HepG2 (cell line): ENCODE measurements around the gene NAV2. TPM values are rescaled to one million over a fixed set of nuclear protein-coding genes. Genes with fewer than 3 reads are reported as not detected.

Experiments used
- CBX5 ChIP-seq: sonication (generic); formaldehyde crosslinking; IDR thresholded peaks from 2 replicates; pipeline ENCODE4 v1.4.0; 2020; ENCODE audit warnings: missing genetic modification reagents, borderline replicate concordance
- NRL ChIP-seq: sonication (generic); formaldehyde crosslinking; IDR thresholded peaks from 2 replicates; pipeline ENCODE4 v1.5.0; 2020; ENCODE audit warnings: missing genetic modification reagents, mild to moderate bottlenecking, moderate library complexity, borderline replicate concordance
- RARG ChIP-seq: sonication (generic); formaldehyde crosslinking; IDR thresholded peaks from 2 replicates; pipeline ENCODE4 v1.4.0; 2020; ENCODE audit warnings: low read depth, mild to moderate bottlenecking, missing genetic modification reagents
- TBX3 ChIP-seq: fragments of 450-650 bp; IDR thresholded peaks from 2 replicates; pipeline ENCODE4 v1.6.1; 2017; ENCODE audit warnings: antibody characterized with exemption, mild to moderate bottlenecking, inconsistent platforms, borderline replicate concordance
- ZFP37 ChIP-seq: sonication (generic); formaldehyde crosslinking; IDR thresholded peaks from 2 replicates; pipeline ENCODE4 v1.4.0; 2020; ENCODE audit warnings: missing genetic modification reagents, borderline replicate concordance
- ZFP82 ChIP-seq: sonication (generic); formaldehyde crosslinking; IDR thresholded peaks from 2 replicates; pipeline ENCODE4 v1.5.1; 2020; ENCODE audit warnings: mild to moderate bottlenecking, missing genetic modification reagents, borderline replicate concordance
- ZNF138 ChIP-seq: sonication (generic); formaldehyde crosslinking; IDR thresholded peaks from 2 replicates; pipeline ENCODE4 v1.5.0; 2020; ENCODE audit warnings: mild to moderate bottlenecking, low read depth, missing genetic modification reagents
- ZNF282 ChIP-seq: fragments of 450-650 bp; IDR thresholded peaks from 2 replicates; pipeline ENCODE4 v1.6.1; 2018; ENCODE audit not compliant: partially characterized antibody
- ZSCAN31 ChIP-seq: sonication (generic); formaldehyde crosslinking; IDR thresholded peaks from 2 replicates; pipeline ENCODE4 v1.5.0; 2020; ENCODE audit warnings: low read depth, mild to moderate bottlenecking, missing genetic modification reagents
- polyA plus RNA-seq, 8 experiments: library from polyadenylated mRNA; depleted of rRNA in 3 of 8; stranded (reverse) in 7 of 8; unstranded in 1 of 8; fragments of >200 nt; fragmentation: Illumina TruSeq in 4 of 8; extraction: Trizol in 4 of 8; gene quantifications; 2 replicates each; pipeline versions ENCODE4 v1.2.1 to v1.2.3, GENCODE V29; 2011 to 2016; ENCODE audit warnings: low read depth in 4 of 8, missing spikeins in 1 of 8, mixed read lengths in 1 of 8; ENCODE audit not compliant: insufficient read depth in 1 of 8
- total RNA-seq, 5 experiments: library from RNA; depleted of rRNA; stranded (reverse); fragments of >200 nt; fragmentation: Illumina TruSeq; extraction: Trizol; gene quantifications; 2 replicates each; pipeline ENCODE4 v1.2.3, GENCODE V29; 2016; ENCODE audit warnings: low read depth in 1 of 5
- TF ChIP-seq, protein P1 (sequence below): conservative IDR thresholded peaks from 2 replicates; pipeline ENCODE4 v1.6.1; 2018; ENCODE audit warnings: missing genetic modification reagents
- TF ChIP-seq, protein P2 (sequence below): sonication (generic); formaldehyde crosslinking; IDR thresholded peaks from 2 replicates; pipeline ENCODE4 v1.4.0; 2020; ENCODE audit warnings: missing genetic modification reagents, mild to moderate bottlenecking, borderline replicate concordance
- TF ChIP-seq, protein P3 (sequence below): sonication (generic); formaldehyde crosslinking; IDR thresholded peaks from 2 replicates; pipeline ENCODE4 v1.4.0; 2020; ENCODE audit warnings: mild to moderate bottlenecking, missing genetic modification reagents
- TF ChIP-seq, protein P4 (sequence below): sonication (generic); formaldehyde crosslinking; IDR thresholded peaks from 2 replicates; pipeline ENCODE4 v1.4.0; 2020; ENCODE audit warnings: missing genetic modification reagents, borderline replicate concordance
- TF ChIP-seq, protein P5 (sequence below): sonication (generic); formaldehyde crosslinking; IDR thresholded peaks from 2 replicates; pipeline ENCODE4 v1.4.0; 2020; ENCODE audit warnings: missing genetic modification reagents
- TF ChIP-seq, protein P6 (sequence below), 2 experiments: sonication (generic) in 1 of 2; formaldehyde crosslinking in 1 of 2; IDR thresholded peaks; 2 replicates each; pipeline versions ENCODE4 v1.4.0 to v1.6.1; 2018 to 2020; ENCODE audit warnings: missing genetic modification reagents in 2 of 2, borderline replicate concordance in 1 of 2, low read depth in 1 of 2, mild to moderate bottlenecking in 1 of 2, missing biosample characterization in 1 of 2

Gene NAV2
- total and polyA plus RNA-seq, 2 of the 13 experiments (the other 11 are each of a cell fraction or from before 2014, with no cell fraction given): 9.3 to 34.6 TPM

DNA sequence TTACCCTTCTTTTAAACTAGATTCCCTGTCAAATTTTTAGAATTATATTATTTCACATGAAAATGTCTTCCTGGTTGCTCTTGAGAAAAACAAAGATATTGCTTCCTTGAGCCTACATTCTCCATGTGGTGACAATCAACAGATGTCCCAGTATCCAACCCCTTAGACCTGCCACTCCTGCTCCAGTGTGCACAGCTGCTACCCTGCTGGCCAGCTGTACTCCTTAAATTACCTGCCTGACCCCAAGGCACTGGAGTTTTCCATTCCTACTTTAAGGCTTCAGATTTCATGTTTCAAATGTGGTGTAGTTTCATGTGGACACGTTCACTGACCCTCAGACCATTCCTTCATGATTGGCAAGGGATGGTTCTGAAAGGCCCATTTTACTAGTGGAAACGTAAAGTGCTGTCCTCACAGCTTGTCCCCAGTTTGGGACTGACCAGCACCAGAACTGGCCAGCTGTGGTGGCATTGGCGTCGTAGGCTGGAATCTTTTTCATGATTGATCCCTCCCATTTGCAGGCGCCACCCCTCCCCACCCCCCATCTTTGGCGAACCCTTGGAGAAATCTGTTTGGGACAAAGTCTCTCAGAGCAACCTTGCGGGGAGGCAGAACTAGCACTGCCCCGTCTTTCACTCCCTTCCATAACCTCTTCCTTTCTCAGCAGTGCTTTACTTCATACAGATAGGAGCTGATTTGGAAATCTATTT lies 324.1 kb downstream of the NAV2 start (continued):
- TF ChIP-seq ZNF138 (CRISPR knock-in tag) (no peak), ZFP37 (CRISPR knock-in tag) (no peak), RARG (no peak), ZNF282 (no peak), ZFP82 (CRISPR knock-in tag) (no peak), ZSCAN31 (CRISPR knock-in tag) (no peak), NRL (no peak), CBX5 (CRISPR knock-in tag) (no peak), TBX3 (no peak)
- TF ChIP-seq, protein P1, sequence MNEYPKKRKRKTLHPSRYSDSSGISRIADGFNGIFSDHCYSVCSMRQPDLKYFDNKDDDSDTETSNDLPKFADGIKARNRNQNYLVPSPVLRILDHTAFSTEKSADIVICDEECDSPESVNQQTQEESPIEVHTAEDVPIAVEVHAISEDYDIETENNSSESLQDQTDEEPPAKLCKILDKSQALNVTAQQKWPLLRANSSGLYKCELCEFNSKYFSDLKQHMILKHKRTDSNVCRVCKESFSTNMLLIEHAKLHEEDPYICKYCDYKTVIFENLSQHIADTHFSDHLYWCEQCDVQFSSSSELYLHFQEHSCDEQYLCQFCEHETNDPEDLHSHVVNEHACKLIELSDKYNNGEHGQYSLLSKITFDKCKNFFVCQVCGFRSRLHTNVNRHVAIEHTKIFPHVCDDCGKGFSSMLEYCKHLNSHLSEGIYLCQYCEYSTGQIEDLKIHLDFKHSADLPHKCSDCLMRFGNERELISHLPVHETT (CRISPR knock-in tag): no peak
- TF ChIP-seq, protein P2, sequence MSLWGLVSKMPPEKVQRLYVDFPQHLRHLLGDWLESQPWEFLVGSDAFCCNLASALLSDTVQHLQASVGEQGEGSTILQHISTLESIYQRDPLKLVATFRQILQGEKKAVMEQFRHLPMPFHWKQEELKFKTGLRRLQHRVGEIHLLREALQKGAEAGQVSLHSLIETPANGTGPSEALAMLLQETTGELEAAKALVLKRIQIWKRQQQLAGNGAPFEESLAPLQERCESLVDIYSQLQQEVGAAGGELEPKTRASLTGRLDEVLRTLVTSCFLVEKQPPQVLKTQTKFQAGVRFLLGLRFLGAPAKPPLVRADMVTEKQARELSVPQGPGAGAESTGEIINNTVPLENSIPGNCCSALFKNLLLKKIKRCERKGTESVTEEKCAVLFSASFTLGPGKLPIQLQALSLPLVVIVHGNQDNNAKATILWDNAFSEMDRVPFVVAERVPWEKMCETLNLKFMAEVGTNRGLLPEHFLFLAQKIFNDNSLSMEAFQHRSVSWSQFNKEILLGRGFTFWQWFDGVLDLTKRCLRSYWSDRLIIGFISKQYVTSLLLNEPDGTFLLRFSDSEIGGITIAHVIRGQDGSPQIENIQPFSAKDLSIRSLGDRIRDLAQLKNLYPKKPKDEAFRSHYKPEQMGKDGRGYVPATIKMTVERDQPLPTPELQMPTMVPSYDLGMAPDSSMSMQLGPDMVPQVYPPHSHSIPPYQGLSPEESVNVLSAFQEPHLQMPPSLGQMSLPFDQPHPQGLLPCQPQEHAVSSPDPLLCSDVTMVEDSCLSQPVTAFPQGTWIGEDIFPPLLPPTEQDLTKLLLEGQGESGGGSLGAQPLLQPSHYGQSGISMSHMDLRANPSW (CRISPR knock-in tag): 0 out of 2 replicates have a peak, but pooled peaks have one; percentile 19
- TF ChIP-seq, protein P3, sequence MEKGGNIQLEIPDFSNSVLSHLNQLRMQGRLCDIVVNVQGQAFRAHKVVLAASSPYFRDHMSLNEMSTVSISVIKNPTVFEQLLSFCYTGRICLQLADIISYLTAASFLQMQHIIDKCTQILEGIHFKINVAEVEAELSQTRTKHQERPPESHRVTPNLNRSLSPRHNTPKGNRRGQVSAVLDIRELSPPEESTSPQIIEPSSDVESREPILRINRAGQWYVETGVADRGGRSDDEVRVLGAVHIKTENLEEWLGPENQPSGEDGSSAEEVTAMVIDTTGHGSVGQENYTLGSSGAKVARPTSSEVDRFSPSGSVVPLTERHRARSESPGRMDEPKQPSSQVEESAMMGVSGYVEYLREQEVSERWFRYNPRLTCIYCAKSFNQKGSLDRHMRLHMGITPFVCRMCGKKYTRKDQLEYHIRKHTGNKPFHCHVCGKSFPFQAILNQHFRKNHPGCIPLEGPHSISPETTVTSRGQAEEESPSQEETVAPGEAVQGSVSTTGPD (CRISPR knock-in tag): no peak
- TF ChIP-seq, protein P4, sequence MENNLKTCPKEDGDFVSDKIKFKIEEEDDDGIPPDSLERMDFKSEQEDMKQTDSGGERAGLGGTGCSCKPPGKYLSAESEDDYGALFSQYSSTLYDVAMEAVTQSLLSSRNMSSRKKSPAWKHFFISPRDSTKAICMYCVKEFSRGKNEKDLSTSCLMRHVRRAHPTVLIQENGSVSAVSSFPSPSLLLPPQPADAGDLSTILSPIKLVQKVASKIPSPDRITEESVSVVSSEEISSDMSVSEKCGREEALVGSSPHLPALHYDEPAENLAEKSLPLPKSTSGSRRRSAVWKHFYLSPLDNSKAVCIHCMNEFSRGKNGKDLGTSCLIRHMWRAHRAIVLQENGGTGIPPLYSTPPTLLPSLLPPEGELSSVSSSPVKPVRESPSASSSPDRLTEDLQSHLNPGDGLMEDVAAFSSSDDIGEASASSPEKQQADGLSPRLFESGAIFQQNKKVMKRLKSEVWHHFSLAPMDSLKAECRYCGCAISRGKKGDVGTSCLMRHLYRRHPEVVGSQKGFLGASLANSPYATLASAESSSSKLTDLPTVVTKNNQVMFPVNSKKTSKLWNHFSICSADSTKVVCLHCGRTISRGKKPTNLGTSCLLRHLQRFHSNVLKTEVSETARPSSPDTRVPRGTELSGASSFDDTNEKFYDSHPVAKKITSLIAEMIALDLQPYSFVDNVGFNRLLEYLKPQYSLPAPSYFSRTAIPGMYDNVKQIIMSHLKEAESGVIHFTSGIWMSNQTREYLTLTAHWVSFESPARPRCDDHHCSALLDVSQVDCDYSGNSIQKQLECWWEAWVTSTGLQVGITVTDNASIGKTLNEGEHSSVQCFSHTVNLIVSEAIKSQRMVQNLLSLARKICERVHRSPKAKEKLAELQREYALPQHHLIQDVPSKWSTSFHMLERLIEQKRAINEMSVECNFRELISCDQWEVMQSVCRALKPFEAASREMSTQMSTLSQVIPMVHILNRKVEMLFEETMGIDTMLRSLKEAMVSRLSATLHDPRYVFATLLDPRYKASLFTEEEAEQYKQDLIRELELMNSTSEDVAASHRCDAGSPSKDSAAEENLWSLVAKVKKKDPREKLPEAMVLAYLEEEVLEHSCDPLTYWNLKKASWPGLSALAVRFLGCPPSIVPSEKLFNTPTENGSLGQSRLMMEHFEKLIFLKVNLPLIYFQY (CRISPR knock-in tag): 0 out of 2 replicates have a peak, but pooled peaks have one; percentile 0
- TF ChIP-seq, protein P5, sequence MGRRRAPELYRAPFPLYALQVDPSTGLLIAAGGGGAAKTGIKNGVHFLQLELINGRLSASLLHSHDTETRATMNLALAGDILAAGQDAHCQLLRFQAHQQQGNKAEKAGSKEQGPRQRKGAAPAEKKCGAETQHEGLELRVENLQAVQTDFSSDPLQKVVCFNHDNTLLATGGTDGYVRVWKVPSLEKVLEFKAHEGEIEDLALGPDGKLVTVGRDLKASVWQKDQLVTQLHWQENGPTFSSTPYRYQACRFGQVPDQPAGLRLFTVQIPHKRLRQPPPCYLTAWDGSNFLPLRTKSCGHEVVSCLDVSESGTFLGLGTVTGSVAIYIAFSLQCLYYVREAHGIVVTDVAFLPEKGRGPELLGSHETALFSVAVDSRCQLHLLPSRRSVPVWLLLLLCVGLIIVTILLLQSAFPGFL (CRISPR knock-in tag): no peak
- TF ChIP-seq, protein P6, sequence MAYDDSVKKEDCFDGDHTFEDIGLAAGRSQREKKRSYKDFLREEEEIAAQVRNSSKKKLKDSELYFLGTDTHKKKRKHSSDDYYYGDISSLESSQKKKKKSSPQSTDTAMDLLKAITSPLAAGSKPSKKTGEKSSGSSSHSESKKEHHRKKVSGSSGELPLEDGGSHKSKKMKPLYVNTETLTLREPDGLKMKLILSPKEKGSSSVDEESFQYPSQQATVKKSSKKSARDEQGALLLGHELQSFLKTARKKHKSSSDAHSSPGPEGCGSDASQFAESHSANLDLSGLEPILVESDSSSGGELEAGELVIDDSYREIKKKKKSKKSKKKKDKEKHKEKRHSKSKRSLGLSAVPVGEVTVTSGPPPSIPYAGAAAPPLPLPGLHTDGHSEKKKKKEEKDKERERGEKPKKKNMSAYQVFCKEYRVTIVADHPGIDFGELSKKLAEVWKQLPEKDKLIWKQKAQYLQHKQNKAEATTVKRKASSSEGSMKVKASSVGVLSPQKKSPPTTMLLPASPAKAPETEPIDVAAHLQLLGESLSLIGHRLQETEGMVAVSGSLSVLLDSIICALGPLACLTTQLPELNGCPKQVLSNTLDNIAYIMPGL (CRISPR knock-in tag; IDR thresholded peaks at IDR 0.05; ENCODE audit: borderline replicate concordance in 1 of 2, low read depth in 1 of 2): no peak
